DND-41 (cell line): ENCODE results near the gene EEFSEC.

Source experiments
- ATAC-seq: fragments of 200-7000 bp; cut with Tn5 transposase; 3 replicates; pipeline ENCODE4 v1.9.1; 2021; ENCODE audit warnings: low read depth; ENCODE audit not compliant: insufficient read depth
- DNase-seq: peaks from one replicate; pipeline ENCODE4 v3.0.0-alpha.2; 2020
- H2AFZ ChIP-seq: 2 replicates; pipeline ENCODE4 v1.6.0; 2012; ENCODE audit warnings: low read depth, low read length
- H3K27ac ChIP-seq: 2 replicates; pipeline ENCODE4 v1.5.1; 2012; ENCODE audit warnings: low read length, inconsistent platforms
- H3K27me3 ChIP-seq: fragments of 200-600 bp; sonication (generic); 2 replicates; pipeline ENCODE4 v1.6.0; 2012; ENCODE audit warnings: low read length, mild to moderate bottlenecking, inconsistent platforms; ENCODE audit not compliant: insufficient read depth, poor library complexity
- H3K36me3 ChIP-seq: 2 replicates; pipeline ENCODE4 v1.5.1; 2012; ENCODE audit warnings: low read length, inconsistent platforms; ENCODE audit not compliant: insufficient read depth
- H3K4me1 ChIP-seq: 2 replicates; pipeline ENCODE4 v1.5.1; 2012; ENCODE audit warnings: mild to moderate bottlenecking, low read length; ENCODE audit not compliant: insufficient read depth
- H3K4me2 ChIP-seq: 2 replicates; pipeline ENCODE4 v1.6.0; 2012; ENCODE audit warnings: mild to moderate bottlenecking, moderate library complexity, low read length, inconsistent platforms; ENCODE audit not compliant: insufficient read depth
- H3K4me3 ChIP-seq, 2 experiments: fragments of 200-600 bp in 1 of 2; shearing (Covaris generic) in 1 of 2; 2 replicates each; pipeline ENCODE4 v1.5.1; 2012 to 2016; ENCODE audit warnings: inconsistent platforms in 2 of 2, low read length in 2 of 2, mild to moderate bottlenecking in 2 of 2, low read depth in 1 of 2, moderate library complexity in 1 of 2
- H3K79me2 ChIP-seq: 2 replicates; pipeline ENCODE4 v1.6.0; 2012; ENCODE audit warnings: low read length, inconsistent platforms; ENCODE audit not compliant: insufficient read depth
- H3K9ac ChIP-seq: 2 replicates; pipeline ENCODE4 v1.6.0; 2012; ENCODE audit warnings: low read depth, mild to moderate bottlenecking, inconsistent platforms, low read length, moderate library complexity
- H3K9me3 ChIP-seq: 2 replicates; pipeline ENCODE4 v1.5.1; 2012; ENCODE audit warnings: low read length, moderate library complexity, mild to moderate bottlenecking, inconsistent platforms; ENCODE audit not compliant: insufficient read depth, severe bottlenecking
- H4K20me1 ChIP-seq: 2 replicates; pipeline ENCODE4 v1.6.0; 2012; ENCODE audit warnings: low read length; ENCODE audit not compliant: insufficient read depth
- CTCF ChIP-seq: IDR thresholded peaks from 2 replicates; pipeline ENCODE4 v1.5.1; 2012; ENCODE audit warnings: borderline replicate concordance, low read length, moderate library complexity, mild to moderate bottlenecking; ENCODE audit not compliant: poor library complexity, severe bottlenecking; ENCODE audit errors: extremely low read depth
- EZH2 ChIP-seq: IDR thresholded peaks from 3 replicates; pipeline ENCODE4 v1.6.1; 2012; ENCODE audit warnings: borderline replicate concordance, low read depth, mild to moderate bottlenecking, moderate library complexity, low read length, inconsistent platforms; ENCODE audit not compliant: severe bottlenecking

Gene EEFSEC

GRCh38 chr3:128188956-128189355 lies 35.7 kb downstream of the EEFSEC start:
- Histone ChIP-seq H4K20me1 (peaks cover 36% of the 10 kb centered on the region), H2AFZ (no peak overlapping the region), H3K4me3 (no peak overlapping the region), H3K27ac (no peak overlapping the region), H3K9ac (no peak overlapping the region), H3K4me2 (no peak overlapping the region), H3K4me1 (peaks cover 30% of the 10 kb centered on the region), H3K36me3 (no peaks in the 10 kb centered on the region), H3K27me3 (no peaks in the 10 kb centered on the region), H3K9me3 (no peaks in the 10 kb centered on the region), H3K79me2 (peaks cover 22% of the 10 kb centered on the region)
- no peak for DNase-seq
- ATAC-seq = no peak
- TF ChIP-seq CTCF (no peak), EZH2 (no peak)

GRCh38 chr3:128190501-128190900 lies 37.2 kb downstream of the EEFSEC start:
- TF ChIP-seq CTCF = no peak
- no peak for TF ChIP-seq EZH2
- H3K4me2 ChIP-seq = no peak overlapping the region
- peaks cover 30% of the 10 kb centered on the region for H3K4me1 ChIP-seq
- DNase-seq (no peak), ATAC-seq (no peak)
- H4K20me1 ChIP-seq = peaks cover 38% of the 10 kb centered on the region
- no peaks in the 10 kb centered on the region for H3K27me3 ChIP-seq
- H3K9me3 ChIP-seq = no peaks in the 10 kb centered on the region
- H3K27ac ChIP-seq = no peak overlapping the region
- no peak overlapping the region for H2AFZ ChIP-seq
- H3K4me3 ChIP-seq = no peak overlapping the region
- H3K9ac ChIP-seq = no peak overlapping the region
- H3K36me3 ChIP-seq = no peaks in the 10 kb centered on the region
- peaks cover 18% of the 10 kb centered on the region for H3K79me2 ChIP-seq

GRCh38 chr3:128192131-128192530 lies 38.9 kb downstream of the EEFSEC start:
- no peak for DNase-seq
- Histone ChIP-seq H3K27me3 (no peaks in the 10 kb centered on the region), H3K4me2 (no peak overlapping the region), H3K9ac (no peak overlapping the region), H3K27ac (no peak overlapping the region), H3K79me2 (peaks cover 13% of the 10 kb centered on the region), H3K4me3 (no peak overlapping the region), H3K36me3 (no peaks in the 10 kb centered on the region), H2AFZ (no peak overlapping the region), H3K9me3 (no peaks in the 10 kb centered on the region), H3K4me1 (peaks cover 18% of the 10 kb centered on the region), H4K20me1 (peaks cover 34% of the 10 kb centered on the region)
- no peak for ATAC-seq
- TF ChIP-seq CTCF = no peak
- TF ChIP-seq EZH2 = no peak

GRCh38 chr3:128193168-128193567 lies 39.9 kb downstream of the EEFSEC start:
- TF ChIP-seq EZH2 = no peak
- no peak for TF ChIP-seq CTCF
- no peak for ATAC-seq
- H3K4me2 ChIP-seq = no peak overlapping the region

More at GRCh38 chr3:128193168-128193567, 39.9 kb downstream of the EEFSEC start:
- peaks cover 26% of the 10 kb centered on the region; the same call in 1 of the 2 replicates for H4K20me1 ChIP-seq
- H3K27me3 ChIP-seq = no peaks in the 10 kb centered on the region
- no peaks in the 10 kb centered on the region for H3K9me3 ChIP-seq
- H3K27ac ChIP-seq = no peak overlapping the region
- H3K79me2 ChIP-seq = peaks cover 13% of the 10 kb centered on the region
- H3K4me3 ChIP-seq = no peak overlapping the region
- no peak overlapping the region for H2AFZ ChIP-seq
- H3K4me1 ChIP-seq = peaks cover 7% of the 10 kb centered on the region
- DNase-seq = no peak
- H3K36me3 ChIP-seq = no peaks in the 10 kb centered on the region
- H3K9ac ChIP-seq = no peak overlapping the region
